ENCODE measurements around the gene SNRNP70. TPM values are rescaled to one million over a fixed set of nuclear protein-coding genes. Genes with fewer than 3 reads are reported as not detected.
"Not testable (repeated sequence)": the region's sequence is repeated elsewhere in the genome, so short reads cannot be mapped to it uniquely, and the experiment has no call there.

SNRNP70 gene
- total and polyA plus RNA-seq, 9 donors = 157 to 276 (median 221) TPM

DNA sequence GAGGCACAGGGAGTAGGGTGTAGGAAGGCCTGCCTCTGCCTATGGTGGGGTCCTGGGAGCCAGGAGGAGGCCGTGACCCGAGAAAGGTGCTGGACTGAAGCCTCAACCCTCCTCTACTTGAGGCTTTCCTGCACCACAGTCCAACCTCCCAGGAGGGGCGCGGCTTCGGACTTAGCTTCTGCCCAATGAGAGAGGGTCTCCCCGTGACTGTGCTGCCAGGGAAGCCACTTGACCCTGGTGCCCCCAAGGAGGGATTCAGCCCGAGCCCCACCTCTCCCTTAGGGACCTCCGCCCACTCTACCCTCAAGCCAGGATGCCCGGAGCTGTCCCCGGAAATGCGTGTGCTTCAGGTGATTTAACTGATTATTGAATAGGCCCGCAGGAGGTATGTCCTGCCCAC is 36.2 kb upstream of the SNRNP70 start, which contains the start of gene CGB8:
TSS of gene CGB8 (minus strand) at position 101 of the 400 bp plus-strand sequence. CDS start 372 bp downstream, outside the sequence.
- not testable (repeated sequence) for H3K27ac ChIP-seq (ENCODE audit: low read length); DNase-seq; H3K4me1 ChIP-seq (ENCODE audit: control insufficient read depth, insufficient read depth, low read length); H3K4me3 ChIP-seq (ENCODE audit: low read length); H3K36me3 ChIP-seq (ENCODE audit: control insufficient read depth, insufficient read depth, low read length); H3K9me3 ChIP-seq (replicated peaks; ENCODE audit: control insufficient read depth, low read depth, low read length); H3K27me3 ChIP-seq (ENCODE audit: control insufficient read depth, insufficient read depth, low read length)
- 52% methylated on average over 2 of the region's 12 CpGs for WGBS (ENCODE audit: insufficient coverage)

DNA sequence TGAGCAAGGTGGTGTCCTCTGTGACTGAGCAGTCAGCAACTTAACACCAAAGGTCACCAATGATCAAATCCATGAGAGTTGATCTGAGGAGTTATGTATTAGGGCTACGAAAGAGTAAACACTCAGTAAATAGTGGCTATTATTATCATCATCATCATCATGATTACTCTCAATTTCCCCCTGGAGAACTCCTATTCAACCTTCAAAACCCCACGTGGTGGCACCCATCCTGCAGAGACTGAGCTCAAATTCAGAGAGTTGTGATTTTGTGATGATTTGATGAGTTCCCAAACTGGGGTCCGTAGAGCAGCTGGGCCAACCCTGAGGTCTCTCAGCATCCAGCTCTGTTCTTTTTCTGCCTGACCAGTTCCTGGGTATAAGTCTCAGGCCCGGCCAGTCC is 35.4 kb upstream of the SNRNP70 start:
- H3K36me3 ChIP-seq (ENCODE audit: control insufficient read depth, insufficient read depth, low read length); H3K27ac ChIP-seq (ENCODE audit: low read length); H3K4me3 ChIP-seq (ENCODE audit: low read length); H3K4me1 ChIP-seq (ENCODE audit: control insufficient read depth, insufficient read depth, low read length); H3K9me3 ChIP-seq (replicated peaks; ENCODE audit: control insufficient read depth, low read depth, low read length); H3K27me3 ChIP-seq (ENCODE audit: control insufficient read depth, insufficient read depth, low read length); DNase-seq: not testable (repeated sequence)
- WGBS (ENCODE audit: insufficient coverage) = no CpG with 5 or more reads among the region's 4 CpGs

DNA sequence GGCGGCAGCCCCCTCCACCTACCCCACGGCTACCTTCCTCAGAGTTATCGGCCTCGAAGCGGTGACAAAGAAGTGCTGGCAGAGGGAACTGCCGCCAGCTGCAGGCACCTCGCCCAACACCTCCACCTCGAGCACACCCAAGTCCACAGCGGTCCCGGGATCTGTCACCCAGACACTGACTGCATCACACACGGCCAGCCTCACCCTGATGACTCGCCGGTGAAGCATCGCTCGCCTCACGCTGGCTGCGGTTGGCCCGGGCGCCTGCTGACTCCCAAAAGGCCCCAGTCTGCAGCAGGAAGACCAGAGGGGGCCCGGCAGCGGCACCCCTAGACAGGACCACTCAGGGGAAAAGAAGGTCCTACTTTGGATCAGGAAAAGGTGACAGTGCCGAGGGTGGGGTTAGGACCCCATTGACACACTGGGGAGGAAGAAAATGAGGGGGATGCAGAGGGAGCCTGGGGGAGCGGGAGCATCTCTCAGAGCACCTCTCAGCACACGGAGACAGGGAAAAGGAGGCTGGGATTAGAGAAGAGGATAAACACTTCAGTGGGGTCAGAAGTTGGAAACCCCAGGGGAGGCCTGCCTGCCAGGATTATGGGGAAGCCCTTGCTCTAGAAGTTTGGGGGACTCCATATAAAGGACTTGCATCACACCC is 34.7 kb upstream of the SNRNP70 start:
- not testable (repeated sequence) for H3K27ac ChIP-seq (ENCODE audit: low read length); DNase-seq; H3K4me1 ChIP-seq (ENCODE audit: control insufficient read depth, insufficient read depth, low read length); H3K36me3 ChIP-seq (ENCODE audit: control insufficient read depth, insufficient read depth, low read length); H3K4me3 ChIP-seq (ENCODE audit: low read length); H3K9me3 ChIP-seq (replicated peaks; ENCODE audit: control insufficient read depth, low read depth, low read length)
- WGBS (ENCODE audit: insufficient coverage) = 80% methylated on average over 15 of the region's 24 CpGs
- H3K27me3 ChIP-seq (ENCODE audit: control insufficient read depth, insufficient read depth, low read length) = peaks cover 15% of the 10 kb centered on the region

GRCh38 chr19:49056101-49056901 is 28.9 kb upstream of the SNRNP70 start:
- Histone ChIP-seq H3K36me3 (ENCODE audit: control insufficient read depth, insufficient read depth, low read length) (no peaks in the 10 kb centered on the region), H3K4me1 (ENCODE audit: control insufficient read depth, insufficient read depth, low read length) (peaks cover 22% of the 10 kb centered on the region), H3K27me3 (ENCODE audit: control insufficient read depth, insufficient read depth, low read length) (peaks cover 68% of the 10 kb centered on the region), H3K9me3 (replicated peaks; ENCODE audit: control insufficient read depth, low read depth, low read length) (no peaks in the 10 kb centered on the region), H3K27ac (ENCODE audit: low read length) (no peak overlapping the region), H3K4me3 (ENCODE audit: low read length) (peak overlapping the region; percentile 51)
- peak; percentile 54 for DNase-seq
- WGBS (ENCODE audit: insufficient coverage) = under 1% methylated on average over 53 of the region's 63 CpGs

- H3K36me3 ChIP-seq (ENCODE audit: control insufficient read depth, insufficient read depth, low read length); H3K27ac ChIP-seq (ENCODE audit: low read length); DNase-seq; H3K9me3 ChIP-seq (replicated peaks; ENCODE audit: control insufficient read depth, low read depth, low read length): not testable (repeated sequence)
- H3K4me3 ChIP-seq (ENCODE audit: low read length) = peak overlapping the region; percentile 51
- peaks cover 72% of the 10 kb centered on the region for H3K27me3 ChIP-seq (ENCODE audit: control insufficient read depth, insufficient read depth, low read length)
- peaks cover 22% of the 10 kb centered on the region for H3K4me1 ChIP-seq (ENCODE audit: control insufficient read depth, insufficient read depth, low read length)
- WGBS (ENCODE audit: insufficient coverage) = 6% methylated on average over 13 of the region's 34 CpGs
These were observed 28.2 kb upstream of the SNRNP70 start for GRCh38 chr19:49056902-49057596.

- Histone ChIP-seq H3K4me1 (ENCODE audit: control insufficient read depth, insufficient read depth, low read length) (peaks cover 22% of the 10 kb centered on the region), H3K27ac (ENCODE audit: low read length) (no peak within 1 kb of the TSS), H3K4me3 (ENCODE audit: low read length) (peak within 1 kb of the TSS; percentile 51), H3K9me3 (replicated peaks; ENCODE audit: control insufficient read depth, low read depth, low read length) (no peaks in the 10 kb centered on the region), H3K27me3 (ENCODE audit: control insufficient read depth, insufficient read depth, low read length) (peaks cover 72% of the 10 kb centered on the region), H3K36me3 (ENCODE audit: control insufficient read depth, insufficient read depth, low read length) (no peaks in the 10 kb centered on the region)
- peak; percentile 47 for DNase-seq
- under 1% methylated on average over 24 of the region's 38 CpGs for WGBS (ENCODE audit: insufficient coverage)
These were observed 27.5 kb upstream of the SNRNP70 start, which contains the start of gene CGB7 for GRCh38 chr19:49057636-49058234. TSS of gene CGB7 (minus strand) at chr19:49057749. CDS start at chr19:49055375, 2,374 bp downstream.

DNA sequence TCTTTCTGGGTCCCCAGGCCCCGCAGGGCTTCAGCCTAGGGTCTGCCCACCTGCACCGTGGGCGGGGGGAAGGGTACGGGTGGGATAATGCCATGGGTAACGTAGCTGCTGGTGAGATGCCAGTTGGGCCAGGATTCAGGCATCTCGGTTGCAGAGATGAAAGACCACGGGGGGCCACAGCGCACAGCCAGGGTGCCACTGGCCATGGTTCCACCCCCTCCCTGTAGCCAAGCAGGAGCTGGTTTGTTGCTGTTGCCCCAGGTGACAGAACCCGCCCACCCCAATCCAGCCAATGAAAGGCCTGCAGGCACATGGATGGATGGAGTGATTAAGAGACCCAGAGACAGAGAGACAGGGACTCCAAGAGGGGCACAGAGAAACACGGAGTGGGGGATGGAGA is 26.7 kb upstream of the SNRNP70 start:
- H3K27me3 ChIP-seq (ENCODE audit: control insufficient read depth, insufficient read depth, low read length) = peaks cover 74% of the 10 kb centered on the region

DNA sequence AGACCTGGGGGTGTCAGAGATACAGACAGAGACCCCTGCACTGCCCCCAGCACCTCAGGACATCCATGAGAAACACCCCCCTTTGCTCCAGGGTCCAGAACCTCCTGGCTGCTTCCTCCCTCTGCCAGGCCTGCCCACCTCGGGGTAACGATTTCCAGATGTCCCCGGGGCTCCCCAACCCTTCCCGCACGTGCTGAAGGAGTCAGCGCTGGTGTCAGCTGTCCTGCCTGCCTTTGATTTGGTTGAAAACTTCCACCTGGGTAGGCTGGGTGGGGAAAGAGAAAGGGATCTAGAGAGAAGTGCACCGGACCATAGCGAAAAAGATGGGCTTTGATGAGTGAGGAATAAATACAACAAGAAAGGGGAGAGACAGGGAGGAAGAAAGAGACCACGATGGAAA is 26.2 kb upstream of the SNRNP70 start:
- Histone ChIP-seq H3K36me3 (ENCODE audit: control insufficient read depth, insufficient read depth, low read length) (no peaks in the 10 kb centered on the region), H3K9me3 (replicated peaks; ENCODE audit: control insufficient read depth, low read depth, low read length) (no peaks in the 10 kb centered on the region), H3K27ac (ENCODE audit: low read length) (no peak overlapping the region), H3K4me3 (ENCODE audit: low read length) (no peak overlapping the region), H3K4me1 (ENCODE audit: control insufficient read depth, insufficient read depth, low read length) (peaks cover 22% of the 10 kb centered on the region), H3K27me3 (ENCODE audit: control insufficient read depth, insufficient read depth, low read length) (peaks cover 74% of the 10 kb centered on the region)
- 8% methylated on average over 6 of the region's 9 CpGs for WGBS (ENCODE audit: insufficient coverage)
- no peak for DNase-seq

More for the DNA sequence above, 26.7 kb upstream of the SNRNP70 start:
- Histone ChIP-seq H3K4me3 (ENCODE audit: low read length) (no peak overlapping the region), H3K4me1 (ENCODE audit: control insufficient read depth, insufficient read depth, low read length) (peaks cover 22% of the 10 kb centered on the region), H3K36me3 (ENCODE audit: control insufficient read depth, insufficient read depth, low read length) (no peaks in the 10 kb centered on the region), H3K27ac (ENCODE audit: low read length) (no peak overlapping the region), H3K9me3 (replicated peaks; ENCODE audit: control insufficient read depth, low read depth, low read length) (no peaks in the 10 kb centered on the region)
- no peak for DNase-seq
- WGBS (ENCODE audit: insufficient coverage) = 24% methylated on average over 5 of the region's 10 CpGs

- 97% methylated on average over 2 of the region's 2 CpGs for WGBS (ENCODE audit: insufficient coverage)
These were observed 24.3 kb upstream of the SNRNP70 start for GRCh38 chr19:49061000-49061399.

More at GRCh38 chr19:49061000-49061399, 24.3 kb upstream of the SNRNP70 start:
- DNase-seq = no peak
- no peak overlapping the region for H3K4me3 ChIP-seq (ENCODE audit: low read length)
- H3K27ac ChIP-seq (ENCODE audit: low read length) = no peak overlapping the region
- peaks cover 78% of the 10 kb centered on the region for H3K27me3 ChIP-seq (ENCODE audit: control insufficient read depth, insufficient read depth, low read length)
- H3K36me3 ChIP-seq (ENCODE audit: control insufficient read depth, insufficient read depth, low read length) = no peaks in the 10 kb centered on the region
- no peaks in the 10 kb centered on the region for H3K9me3 ChIP-seq (replicated peaks; ENCODE audit: control insufficient read depth, low read depth, low read length)
- H3K4me1 ChIP-seq (ENCODE audit: control insufficient read depth, insufficient read depth, low read length) = peaks cover 34% of the 10 kb centered on the region

All from muscle of leg (tissue), 11 donors.